ENCODE data around the gene TUT7. TPM values are rescaled to one million over a fixed set of nuclear protein-coding genes. Genes with fewer than 3 reads are reported as not detected.
A peak's percentile ranks its signal among the peaks of the same experiment; 100 is the strongest.
"Not testable (repeated sequence)": the region's sequence is repeated elsewhere in the genome, so short reads cannot be mapped to it uniquely, and the experiment has no call there.

TUT7 gene
- polyA plus RNA-seq, 12 donors = 13.6 to 31.2 (median 17.5) TPM; not detected in 1

GRCh38 chr9:86304236-86304730 lies 49.9 kb downstream of the TUT7 start:
- DNase-seq = no peak

GRCh38 chr9:86303316-86303975 lies 50.8 kb downstream of the TUT7 start:
- no peak for DNase-seq

DNA sequence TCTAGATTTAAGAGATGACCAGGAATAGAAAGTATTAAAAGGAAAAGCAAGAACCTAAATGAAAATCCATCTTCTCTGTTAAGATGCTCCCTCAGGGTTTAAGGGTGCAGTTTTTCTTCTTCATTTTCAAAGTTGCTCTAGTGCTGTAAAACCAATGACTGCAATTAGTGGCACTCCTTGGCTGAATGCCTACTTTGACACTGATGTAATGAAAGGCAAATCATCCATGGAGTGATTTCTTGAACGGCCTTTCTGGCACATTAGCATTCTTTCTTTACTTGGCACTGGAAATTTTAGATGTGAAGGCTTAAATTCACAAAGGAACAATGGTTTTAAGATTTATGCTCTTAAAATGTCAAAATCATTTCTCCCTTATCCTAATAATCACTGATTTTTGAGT lies 52.5 kb downstream of the TUT7 start:
- no peak for DNase-seq

DNA sequence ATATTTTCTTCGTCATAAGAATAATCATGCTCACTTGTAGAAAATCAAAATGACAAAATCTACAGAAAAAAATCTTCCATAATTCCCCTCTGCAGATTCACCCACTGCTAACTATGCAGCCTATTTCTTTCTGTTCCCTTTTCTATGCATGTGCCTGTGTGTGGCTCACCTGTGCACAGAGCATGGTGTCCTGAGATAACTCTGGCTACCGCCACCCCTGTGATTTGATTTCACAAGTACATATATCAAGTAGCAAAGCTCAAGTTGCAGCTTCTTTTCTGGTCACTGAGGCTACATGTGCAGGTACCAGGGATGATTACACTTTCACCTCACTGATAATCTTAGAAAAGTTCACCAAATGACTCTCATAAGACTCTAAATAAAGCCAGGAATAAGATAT lies 53.5 kb downstream of the TUT7 start:
- DNase-seq = no peak

DNA sequence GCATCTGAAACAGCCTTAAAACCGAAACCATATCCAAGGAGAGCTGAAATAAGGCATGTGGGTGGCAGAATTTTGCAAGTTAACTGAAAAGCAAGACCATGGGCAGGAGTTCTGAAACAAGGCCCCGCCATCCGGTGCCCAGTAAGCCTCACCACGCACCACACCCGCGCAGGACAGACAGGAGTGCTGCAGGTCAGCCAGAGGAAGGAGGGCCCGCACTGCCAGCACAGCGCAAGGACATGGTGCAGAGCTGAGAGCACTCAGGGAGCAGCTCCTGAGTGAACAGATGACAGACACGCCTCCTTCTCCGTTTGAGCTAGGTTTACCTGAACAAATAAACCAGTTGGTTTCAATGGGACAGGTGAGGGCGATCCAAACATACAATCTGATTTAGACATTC lies 55.3 kb downstream of the TUT7 start:
- DNase-seq = no peak

DNA sequence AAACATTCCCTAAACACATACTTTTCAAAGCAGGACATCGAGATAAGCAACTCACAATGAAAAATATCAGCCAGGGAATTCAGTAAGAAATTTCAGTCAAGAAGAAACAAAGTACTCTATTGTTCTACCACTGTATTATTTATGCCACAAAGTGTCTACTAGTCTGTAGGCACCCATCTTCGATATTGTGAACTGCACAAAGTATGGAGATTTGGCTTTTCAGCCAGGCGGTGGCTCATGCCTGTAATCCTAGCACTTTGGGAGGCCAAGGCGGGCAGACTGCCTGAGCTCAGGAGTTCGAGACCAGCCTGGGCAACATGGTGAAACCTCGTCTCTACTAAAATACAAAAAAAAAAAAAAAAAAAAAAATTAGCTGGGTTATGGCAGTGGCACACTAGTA lies 63.9 kb downstream of the TUT7 start:
- not testable (repeated sequence) for DNase-seq

GRCh38 chr9:86288499-86289198 lies 65.6 kb downstream of the TUT7 start:
- DNase-seq = no peak

DNA sequence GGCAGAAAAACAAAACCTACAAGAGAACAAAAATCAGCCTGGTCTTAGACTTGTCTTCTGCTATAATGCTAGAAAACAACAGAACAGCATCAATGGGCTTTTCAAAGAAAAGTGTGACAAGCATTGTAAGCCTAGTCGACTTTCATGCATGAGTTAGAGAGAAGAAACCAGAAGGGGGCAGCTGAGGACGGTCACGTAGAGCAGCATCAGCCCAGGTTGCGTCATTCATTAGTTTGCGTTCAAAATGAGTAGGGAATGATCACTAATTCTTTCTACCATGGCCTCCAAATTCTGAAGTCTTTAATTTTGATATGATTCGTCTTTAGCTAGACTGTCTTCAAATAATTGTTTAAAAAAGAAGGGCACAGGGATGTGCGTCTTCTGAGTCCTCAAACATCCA lies 67.2 kb downstream of the TUT7 start:
- DNase-seq = no peak

DNA sequence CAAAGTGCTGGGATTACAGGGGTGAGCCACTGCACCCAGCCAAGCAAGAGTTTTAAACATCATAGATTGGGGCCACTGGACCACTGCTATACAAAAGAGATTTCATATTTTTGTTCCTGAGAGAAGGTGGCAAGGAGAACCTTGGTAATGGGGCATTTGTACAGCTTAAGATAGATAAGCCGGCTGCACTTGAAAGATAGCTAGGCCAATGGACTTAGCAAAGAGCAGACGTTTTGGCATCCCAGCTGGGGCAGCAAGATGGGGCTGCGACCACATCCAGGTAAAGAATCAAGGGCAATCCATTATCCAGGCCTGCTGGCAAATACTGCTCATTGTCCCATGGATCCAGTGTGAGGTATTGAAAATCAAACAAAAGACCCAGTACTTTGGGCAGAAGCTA lies 67.9 kb downstream of the TUT7 start:
- no peak for DNase-seq

DNA sequence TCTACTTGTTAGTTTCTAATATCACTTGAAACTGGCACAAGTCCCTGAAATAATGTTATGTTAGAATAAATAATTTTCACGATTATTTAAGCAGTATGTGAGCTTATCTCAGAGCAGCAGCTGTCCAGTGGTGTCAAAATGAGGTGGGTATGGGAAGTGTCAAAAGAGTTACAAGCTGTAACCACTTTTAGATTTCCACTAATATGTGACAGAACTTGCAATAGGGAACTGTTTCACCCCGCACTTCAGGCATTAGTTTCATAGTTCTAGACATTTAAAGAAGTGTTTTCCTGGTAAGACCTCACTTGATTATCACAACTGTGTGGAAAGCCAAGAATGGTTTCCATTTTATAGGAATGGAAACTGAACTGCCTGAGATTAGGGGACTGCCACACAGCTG lies 68.9 kb downstream of the TUT7 start:
- no peak for DNase-seq

GRCh38 chr9:86282979-86283535 lies 71.2 kb downstream of the TUT7 start:
- DNase-seq = no peak

DNA sequence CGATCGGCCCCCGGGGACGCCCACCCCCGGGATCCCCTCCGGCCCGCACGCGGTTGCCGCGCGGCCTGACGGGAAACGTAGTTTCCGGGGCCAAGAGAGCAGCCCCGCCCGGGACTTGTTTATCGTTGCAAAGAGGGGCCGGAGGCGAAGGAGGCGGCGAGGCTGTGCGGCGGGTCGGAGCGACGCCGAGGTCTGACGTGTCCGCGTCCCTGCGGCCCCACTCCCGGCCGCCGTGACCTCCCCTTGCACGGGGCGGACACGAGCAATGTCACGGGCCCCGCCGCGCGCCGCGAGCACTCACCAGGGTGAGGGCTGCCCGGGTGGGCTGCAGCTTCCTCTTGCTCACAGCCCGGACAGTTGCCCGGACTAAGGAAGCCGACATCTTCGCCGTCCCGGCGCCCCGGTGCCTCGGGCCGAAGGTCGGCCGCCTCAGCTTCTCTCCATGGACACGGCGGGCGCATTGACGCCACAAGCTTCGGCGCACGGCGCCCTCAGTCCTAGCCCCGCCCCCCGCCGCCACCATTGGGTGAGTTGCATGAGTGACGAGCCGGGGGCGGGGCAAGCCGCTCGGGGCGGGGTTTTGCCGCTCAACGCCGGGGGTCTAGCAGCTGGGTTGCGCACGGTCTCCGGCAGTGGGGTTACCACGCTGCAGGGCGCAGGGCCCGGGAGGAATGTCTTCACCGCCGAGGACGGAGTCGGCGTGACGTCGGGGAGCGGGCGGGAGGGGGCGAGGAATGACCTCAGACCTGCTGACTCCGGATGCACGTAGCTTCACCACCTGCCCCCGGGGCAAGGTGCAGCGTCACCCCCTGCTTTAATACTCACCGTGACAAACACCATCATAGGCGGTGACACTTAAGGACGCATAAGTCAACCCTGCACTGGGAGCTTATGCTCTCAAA lies 71.9 kb downstream of the TUT7 start, which contains the start of gene ISCA1:
TSS of gene ISCA1 (minus strand) at position 462 of the 902 bp plus-strand sequence. CDS start at position 382, 80 bp downstream.
- DNase-seq = peak; percentile 93

GRCh38 chr9:86281593-86282076 lies 72.6 kb downstream of the TUT7 start:
- no peak for DNase-seq

GRCh38 chr9:86280580-86280979 lies 73.6 kb downstream of the TUT7 start:
- DNase-seq = no peak

DNA sequence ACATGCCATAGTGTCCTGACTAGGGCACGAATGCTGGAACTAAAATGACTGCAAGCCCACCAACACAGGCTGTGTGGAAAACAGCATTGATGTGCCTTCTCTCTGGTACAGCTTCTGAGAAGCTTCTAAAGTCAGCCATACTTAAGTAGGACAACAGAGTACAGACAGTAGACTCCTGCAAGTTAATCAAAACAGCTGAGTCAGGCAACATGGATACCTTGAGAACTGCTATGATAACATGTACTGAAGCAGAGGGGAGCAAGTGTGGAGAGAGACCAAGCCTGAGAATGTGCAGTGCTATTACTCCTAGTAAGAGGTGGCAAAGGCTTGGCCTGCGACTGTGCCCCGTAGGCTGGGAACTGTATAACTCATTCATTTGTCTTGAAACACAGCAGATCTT lies 74.4 kb downstream of the TUT7 start:
- DNase-seq = no peak

DNA sequence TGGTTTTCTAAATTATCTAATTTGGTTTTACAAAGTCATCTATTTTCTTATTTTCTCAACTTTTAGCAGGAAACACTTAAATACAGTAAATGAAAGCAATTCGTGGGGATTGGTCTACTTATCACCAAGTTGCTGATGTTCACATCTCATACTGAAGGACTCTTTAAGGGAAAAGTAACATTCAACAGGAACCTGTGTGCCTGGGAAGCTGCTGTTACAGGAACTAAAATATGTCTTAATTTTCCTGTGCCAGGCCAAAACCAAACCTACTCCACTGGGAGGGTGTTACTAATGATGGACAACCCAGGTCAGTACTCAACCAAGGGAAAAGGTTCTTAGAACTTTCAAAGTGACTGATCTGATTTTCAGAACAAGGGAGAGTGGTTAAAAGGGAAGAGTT lies 77.1 kb downstream of the TUT7 start:
- DNase-seq = no peak

DNA sequence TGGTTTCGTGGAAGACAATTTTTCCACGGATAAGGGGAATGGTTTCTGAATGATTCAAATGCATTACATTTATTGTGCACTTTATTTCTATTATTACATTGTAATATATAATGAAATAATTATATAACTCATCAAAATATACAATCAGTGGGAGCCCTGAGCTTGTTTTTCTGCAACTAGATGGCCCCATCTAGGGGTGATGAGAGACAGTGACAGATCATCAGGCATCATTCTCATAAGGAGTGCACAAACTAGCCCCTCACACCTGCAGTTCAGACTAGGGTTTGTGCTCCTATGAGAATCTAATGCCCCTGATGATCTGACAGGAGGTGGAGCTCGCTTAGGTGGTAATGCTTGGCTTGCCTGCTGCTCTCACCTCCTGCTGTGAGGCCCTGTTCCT lies 78.2 kb downstream of the TUT7 start:
- no peak for DNase-seq

DNA sequence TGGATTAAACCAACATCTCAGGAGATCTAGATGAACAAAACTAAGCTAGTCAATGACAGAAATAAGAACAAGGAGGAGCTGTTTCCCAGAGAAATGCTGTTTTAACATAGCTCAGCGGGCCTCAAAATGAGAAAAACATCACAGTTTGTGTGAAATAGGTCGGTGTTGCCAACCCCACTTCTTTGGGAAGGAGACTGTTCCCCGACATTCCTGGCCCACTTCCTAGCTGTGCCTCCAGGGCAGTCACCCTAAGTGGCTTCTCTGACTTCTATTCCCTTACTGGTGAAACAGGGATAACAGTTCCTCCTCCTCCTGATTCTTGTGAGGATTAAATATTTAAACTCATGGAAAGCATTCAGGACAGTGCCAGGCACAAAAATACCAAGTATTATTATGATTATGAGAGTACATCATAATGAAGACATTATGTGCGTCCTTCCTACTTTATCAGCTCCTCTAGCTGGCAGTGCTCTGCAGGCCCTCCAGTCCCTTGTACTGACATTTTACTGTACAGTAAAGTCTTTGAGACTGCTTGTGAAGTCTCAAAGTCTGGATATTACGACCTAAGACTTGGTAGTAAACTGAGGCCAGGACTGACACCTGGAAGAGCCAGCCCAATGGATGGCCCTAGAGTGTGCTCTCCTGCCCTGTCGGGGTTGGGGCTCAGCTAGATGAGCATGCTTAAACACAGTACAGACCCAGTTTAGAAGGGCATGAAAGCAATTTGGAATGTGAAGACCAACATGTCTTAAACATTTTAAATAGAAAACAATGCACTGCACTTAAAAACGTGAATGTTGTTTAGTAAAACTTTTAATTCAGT lies 79.2 kb downstream of the TUT7 start:
- no peak for DNase-seq

- DNase-seq = no peak
These were observed 82.0 kb downstream of the TUT7 start for GRCh38 chr9:86272221-86272620.

DNA sequence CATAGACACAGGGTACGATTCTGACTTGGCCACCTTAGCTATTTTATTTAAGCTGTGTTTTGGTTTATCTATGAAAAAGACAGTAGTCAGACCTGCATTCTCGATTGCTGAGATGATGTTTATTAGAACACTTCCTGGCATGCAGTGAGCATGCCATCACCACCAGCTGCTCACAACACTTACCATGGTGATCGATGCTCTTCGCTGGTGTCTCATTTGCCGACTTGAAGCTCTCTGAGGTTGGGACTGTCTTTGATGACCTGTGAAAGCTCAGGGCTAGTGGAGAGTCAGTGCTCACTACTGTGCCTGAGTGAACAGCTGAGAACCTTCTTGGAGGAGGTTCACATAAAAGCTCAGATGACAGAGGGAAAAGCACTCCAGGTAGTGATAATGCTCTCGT lies 90.3 kb downstream of the TUT7 start:
- DNase-seq = no peak

DNA sequence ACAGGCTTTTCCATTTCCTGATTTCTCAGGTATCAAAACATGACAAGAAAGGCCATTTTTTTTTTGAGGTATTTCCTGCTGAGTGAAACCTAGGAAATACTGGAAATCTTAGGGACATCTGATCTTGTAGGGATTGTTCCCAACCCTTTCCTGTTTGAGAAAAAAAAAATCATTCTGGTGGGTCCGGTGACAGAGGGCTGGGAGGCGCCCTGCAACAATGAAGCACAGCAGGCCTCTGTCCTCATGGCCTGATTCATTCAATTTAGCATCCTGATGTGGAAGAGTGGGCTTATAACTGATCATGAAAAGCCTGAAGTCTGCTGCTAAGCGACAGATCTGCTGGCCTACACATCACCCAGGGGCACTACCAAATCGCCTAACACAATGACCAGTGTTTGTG lies 91.7 kb downstream of the TUT7 start:
- DNase-seq = no peak
